GM18511 (cell line): ENCODE measurements around the gene IPPK.
"Not testable (repeated sequence)": the region's sequence is repeated elsewhere in the genome, so short reads cannot be mapped to it uniquely, and the experiment has no call there.

Experiments used
- ATAC-seq: cut with Tn5 transposase; IDR thresholded peaks from one replicate; pipeline ENCODE4 v1.9.1; 2021; ENCODE audit warnings: mild to moderate bottlenecking, moderate library complexity; ENCODE audit not compliant: unreplicated experiment

Gene IPPK

DNA sequence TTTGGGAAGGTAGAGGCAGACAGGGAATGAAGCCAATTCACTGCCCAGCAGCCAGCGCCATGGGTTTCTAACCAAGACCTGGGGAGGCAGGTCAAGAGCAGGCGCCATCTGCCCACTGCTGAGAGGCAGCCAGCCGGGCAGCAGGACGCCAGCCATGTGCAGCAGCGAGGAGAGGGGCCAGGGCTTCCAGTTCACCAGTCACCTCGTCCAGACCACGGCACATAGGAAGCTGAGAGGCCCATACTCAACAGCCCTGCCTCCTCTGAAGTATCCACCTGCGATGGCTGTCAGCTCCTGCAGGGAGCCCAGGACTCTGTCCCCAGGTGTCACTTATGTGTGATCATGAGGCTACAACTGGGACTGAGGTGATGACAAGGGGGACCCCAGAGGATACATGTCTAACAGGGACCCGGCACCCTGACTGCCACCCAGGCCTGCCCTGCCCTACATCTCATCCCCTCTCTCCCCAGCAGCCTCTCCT, 30.1 kb downstream of the IPPK start:
- ATAC-seq = no peak

DNA sequence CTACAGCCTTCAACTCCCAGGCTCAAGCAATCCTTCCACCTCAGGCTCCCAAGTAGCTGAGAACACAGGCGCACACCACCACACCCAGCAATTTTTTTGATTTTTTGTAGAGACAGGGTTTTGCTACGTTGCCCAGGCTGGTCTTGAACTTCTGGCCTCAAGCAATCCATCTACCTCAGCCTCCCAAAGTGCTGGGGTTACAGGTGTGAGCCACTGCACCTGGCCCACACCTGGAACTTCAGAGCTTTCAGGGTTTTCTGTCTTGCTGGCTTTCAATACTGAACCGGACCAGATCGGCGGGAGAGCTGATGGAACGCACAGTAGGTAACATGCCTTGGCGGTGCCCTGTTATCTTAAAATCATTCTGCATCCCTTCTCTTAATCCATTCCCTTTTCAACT, 30.8 kb downstream of the IPPK start:
- no peak for ATAC-seq

DNA sequence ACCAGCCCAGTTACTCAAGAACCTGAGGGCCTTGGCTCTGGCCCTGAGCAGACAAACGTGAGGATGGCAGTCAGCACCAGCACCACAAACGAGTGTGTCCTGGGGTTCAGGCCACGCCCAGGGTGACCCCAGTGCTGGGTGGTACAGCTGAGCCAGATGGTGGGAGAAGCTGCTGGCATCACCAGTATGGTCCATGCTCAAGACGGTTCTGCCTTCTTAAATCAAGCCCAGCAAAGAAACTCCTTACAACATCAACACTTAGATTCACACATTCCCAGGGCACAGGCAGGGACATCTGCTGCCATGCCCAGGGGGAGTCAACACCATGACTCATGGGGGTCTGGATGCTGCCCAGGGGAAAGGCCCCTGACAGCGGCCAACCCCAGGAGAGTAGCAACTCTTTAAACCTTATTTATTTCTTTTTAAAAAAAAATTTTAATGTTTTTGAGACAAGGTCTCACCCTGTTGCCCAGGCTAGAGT, 31.3 kb downstream of the IPPK start:
- ATAC-seq = no peak

DNA sequence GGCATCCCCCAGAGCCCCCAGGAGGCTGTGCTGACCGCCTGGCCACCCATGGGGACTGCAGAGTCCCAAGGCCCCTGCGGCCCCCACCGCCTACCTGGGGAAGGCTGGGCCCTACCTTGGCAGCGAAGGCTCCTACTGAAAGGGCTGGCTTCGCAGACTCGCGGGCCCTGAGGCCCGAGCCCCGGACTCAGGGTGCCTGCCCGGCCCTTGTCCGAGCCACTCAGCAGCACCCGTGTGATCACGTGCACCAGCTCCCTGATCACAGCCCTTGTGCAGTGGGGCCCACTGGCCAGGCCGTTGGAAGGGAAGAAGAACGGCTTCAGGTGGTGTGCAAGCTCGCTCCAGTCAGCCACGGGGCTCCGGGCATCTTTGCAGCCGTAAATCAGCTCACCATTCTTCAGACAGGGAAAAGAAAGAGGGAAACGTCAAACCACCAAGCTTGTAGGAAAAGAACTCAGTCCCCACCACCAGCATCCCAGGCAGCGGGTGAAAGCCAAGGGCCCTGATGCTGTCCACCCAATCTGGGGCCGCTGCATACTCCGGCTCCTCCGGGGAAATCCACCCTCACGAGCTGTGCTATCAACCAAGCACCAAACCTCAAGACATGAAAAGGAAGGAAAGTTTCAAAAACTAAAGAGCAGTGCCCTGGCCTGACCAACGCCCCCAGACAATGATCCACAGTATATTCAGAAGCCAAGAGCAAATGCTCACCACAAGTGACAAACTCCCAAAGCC, 31.9 kb downstream of the IPPK start:
- no peak for ATAC-seq

DNA sequence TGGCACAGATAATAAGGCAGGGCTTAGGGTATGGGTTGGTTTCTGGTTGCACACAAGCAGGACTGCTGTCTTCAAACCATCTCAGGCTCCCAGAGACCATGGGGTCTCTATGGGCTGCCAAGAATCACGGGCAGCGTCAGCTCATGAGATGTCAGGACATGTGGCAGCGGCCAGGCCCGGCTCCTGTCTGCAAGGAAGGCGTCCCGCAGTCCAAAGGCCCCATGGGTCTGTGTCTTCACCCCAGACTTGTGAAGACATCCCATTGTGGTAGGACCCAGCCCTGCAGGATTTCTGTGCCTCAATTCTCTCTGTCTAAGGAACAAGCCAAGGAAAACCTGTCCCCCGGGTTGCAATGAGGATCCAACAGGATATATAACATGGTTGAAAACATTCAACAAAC, 32.6 kb downstream of the IPPK start:
- ATAC-seq = no peak

DNA sequence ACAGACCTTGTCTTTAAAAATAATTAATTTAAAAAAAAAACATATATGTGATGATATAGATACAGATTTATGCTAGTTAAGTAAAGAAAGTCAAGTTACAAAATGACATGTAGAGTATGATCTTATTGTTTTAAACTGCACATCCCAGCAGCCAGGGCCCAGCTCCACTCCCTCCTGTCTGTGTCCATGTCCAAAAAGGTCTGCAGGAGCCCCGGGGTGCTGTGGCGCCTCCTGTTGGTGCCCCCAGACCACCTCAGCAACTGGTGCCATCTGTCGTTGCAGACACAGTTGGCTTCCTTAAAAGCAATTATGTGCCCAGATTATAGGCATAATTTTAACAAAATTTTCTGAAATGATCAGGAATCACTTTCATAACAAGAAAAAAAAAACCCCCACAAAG, 33.3 kb downstream of the IPPK start:
- no peak for ATAC-seq

DNA sequence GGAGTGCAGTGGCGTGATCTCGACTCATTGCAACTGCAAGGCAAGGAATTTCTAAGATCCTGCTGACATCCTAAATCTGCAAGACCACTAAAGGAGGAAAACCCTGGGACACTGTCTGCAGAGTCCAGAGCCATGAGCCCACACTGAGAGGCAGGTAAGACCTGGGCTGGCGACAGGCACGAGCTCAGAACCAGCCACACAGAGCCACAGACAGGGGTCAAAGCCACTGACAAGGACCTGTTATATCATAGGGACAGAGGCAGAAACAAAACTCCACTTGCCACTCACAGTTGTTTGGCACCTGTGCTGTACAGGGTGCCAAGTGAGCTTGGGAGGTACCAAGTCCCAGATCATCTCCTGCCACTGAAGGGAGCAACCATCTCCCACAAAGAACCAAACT, 34.2 kb downstream of the IPPK start:
- no peak for ATAC-seq

DNA sequence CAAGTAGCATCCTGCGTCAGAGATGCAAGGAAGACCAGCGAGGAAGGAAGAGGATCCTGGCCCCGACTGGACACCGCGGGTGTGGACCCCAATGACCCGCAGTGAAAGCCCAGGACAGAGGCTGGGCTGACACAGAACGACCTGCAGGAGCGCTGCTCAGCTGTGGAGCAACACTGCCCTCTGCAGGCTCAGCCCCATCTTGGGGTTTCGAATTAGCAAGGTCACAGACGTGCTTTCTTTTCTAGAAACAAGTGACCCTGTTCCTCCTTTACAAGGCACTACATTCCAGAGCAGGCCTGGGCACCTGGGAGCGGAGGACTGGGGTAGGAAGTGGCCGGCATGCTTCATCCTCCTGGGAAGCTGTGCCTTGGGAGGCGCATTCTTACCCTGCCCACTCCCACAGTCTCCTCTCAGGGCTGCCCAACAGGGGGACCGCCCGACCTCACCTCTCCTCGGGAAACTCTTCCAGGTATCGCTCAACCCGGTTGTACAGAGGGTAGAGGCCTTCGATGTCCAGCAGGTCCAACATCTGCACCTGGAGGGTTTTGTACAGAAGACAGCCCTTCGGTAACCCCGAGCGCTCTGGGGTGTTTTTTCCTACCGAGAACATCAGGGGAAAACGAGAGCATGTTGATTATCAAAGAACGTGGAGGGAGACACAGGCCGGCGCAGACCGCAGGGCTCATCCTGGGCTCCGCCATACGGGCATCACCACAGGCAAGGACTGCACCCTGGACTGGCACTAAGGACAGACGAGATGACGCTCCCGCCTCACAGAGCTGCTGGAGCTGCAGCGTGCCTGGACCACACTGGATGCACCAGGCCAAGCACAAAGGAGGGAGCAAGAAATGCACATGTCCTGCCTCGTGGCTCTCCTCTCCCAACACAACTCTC, 35.0 kb downstream of the IPPK start:
- no peak for ATAC-seq

DNA sequence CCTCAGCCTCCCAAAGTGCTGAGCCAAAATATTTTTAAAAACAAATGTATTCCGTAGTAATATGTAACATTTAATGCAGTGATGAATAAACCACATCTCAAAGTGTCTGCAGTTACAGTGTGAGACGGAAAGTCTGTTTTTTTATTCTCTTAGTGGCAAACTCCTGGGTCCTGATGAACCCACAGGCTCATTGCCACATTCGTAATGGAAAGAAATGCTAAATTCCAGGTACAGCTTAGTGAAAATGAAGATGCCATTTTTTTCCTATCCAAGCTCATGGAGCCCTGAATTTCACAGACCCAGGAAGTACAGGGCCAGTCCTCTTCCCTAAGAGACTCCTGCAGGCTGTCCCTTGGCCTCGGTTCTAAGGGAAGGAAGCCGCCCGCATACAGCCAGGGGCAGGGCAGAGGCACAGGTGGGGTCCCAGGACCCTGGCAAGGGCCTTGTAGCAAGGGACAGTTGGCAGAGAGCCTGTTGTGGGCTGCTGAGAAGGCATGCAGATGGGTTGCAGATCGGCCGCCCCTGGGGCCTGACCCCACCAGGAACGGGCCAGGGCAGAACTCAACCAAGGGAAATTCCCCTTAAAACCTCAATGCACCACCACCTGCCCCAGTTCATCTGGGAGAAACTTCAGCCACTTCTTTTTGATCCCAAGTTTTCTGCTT, 36.2 kb downstream of the IPPK start:
- no peak for ATAC-seq

DNA sequence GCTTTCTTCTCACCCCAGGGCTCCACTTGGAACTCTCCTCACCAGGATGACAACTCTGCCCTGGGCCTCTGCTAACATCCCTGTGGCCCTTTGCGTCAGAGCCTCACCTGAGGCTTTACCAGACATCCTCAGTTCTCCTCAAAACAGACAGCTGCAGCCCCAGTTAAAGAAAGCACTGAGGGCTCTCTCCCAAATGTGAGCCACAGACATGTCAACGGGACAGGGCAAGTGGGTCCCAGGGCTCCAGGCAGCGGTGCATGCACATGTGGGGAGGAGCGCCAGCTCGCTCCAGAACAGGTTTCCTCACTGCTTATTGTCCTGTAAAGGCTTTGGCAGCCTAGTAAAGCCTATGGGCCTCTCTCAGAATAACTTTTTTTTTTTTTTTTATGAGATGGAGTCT, 37.3 kb downstream of the IPPK start:
- no peak for ATAC-seq

DNA sequence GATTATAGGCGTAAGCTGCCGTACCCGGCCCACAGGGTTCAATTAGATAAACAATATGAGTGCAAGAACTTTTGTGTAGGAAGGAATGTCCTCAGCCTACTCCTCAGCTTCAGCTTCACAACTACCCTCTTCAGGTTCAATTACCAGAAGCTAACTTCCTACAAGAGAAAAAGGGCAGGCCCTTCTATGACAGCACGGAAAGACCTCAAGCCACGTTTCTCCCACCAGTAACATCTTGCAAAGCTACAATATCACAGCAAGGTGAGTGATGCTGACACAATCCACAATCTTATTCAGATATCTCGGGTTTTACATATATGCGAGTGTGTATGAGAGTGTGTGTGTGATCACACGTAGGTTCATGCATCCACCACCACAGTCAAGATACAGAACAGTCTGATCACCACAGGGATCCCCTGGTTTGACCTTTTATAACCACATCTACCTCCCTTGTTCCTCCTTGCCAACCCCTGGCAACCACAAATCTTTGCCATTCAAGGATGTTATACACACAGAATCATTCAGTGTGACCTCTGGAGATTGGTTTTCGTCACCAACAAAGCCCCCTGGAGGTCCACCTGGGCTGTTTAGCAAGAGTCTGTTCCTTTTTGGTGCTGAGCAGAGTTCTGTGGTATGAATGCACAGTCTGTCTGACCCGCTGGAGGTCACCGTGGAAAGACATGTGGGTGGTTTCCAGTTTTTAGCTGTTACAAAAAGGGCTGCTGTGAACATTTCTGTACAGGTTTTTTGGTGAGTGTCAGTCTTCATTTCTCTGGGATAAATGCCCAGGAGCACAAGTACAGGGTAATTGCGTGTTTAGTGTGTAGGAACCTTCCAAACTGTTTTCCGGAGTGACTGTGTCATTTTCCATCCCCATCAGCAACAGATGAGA, 38.2 kb downstream of the IPPK start:
- no peak for ATAC-seq

DNA sequence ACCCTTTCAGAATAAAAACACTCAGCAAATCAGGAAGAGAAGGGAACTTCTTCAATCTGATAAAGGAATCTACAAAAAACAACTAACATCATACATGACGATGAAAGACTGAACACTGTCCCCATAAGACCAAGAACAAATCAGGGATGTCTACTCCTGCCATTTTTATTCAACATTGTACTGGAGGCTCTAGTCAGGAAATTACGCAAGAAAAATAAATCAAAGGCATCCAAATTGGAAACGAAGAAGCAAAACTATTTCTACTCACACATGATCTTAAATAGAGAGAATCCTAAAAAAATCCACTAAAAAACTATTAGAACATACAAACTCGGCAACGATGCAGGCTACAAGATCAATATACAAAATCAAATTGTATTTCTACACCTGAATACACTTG, 42.3 kb downstream of the IPPK start:
- no peak for ATAC-seq

DNA sequence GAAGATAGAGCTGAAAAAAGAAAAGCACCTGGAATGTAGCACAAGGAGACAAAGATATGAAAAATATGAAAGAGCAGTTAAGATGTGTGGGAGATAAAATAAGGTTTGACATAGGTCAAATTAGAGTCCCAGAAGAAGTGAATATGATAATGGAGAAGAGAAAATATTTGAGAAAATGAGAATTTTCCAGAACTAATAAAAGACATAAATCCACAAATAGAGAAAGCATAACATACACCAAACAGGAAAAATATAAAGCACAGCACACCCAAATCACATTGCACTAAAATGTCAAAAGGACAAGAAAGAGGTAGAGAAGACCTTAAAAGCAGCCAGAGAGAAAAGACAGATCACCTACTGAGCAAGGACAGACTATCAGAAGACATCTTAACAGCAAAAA, 43.4 kb downstream of the IPPK start:
- ATAC-seq = no peak

DNA sequence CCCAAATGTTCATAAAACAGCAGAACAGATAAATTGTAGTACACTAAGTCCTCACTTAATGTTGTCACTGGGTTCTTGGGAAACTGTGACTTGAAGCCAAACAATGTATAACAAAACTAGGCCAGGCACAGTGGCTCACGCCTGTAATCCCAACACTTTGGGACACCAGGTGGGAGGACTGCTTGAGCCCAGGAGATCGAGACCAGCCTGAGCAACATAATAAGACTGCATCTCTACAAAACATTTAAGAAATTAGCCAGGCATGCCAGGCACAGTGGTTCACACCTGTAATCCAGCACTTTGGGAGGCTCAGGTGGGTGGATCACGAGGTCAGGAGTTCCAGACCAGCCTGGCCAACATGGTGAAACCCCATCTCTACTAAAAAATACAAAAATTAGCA, 46.0 kb downstream of the IPPK start:
- ATAC-seq = not testable (repeated sequence)

DNA sequence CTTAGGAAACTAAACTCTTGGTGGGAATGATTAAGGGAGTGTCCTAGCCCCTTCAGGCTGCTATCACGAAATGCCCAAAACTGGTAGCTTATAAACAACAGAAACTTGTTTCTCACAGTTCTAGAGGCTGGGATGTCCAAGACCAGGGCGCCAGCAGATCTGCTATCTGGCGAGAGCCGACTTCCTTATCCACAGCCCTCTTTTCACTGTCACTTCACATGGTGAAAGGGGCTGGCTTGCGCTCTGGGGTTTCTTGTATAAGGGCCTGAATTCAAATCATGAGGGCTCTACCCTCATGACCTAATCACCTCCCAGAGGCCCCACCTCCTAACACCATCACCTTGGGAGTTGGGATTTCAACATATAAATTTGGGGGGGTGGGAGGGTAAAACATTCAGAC, 49.1 kb downstream of the IPPK start:
- ATAC-seq = no peak

DNA sequence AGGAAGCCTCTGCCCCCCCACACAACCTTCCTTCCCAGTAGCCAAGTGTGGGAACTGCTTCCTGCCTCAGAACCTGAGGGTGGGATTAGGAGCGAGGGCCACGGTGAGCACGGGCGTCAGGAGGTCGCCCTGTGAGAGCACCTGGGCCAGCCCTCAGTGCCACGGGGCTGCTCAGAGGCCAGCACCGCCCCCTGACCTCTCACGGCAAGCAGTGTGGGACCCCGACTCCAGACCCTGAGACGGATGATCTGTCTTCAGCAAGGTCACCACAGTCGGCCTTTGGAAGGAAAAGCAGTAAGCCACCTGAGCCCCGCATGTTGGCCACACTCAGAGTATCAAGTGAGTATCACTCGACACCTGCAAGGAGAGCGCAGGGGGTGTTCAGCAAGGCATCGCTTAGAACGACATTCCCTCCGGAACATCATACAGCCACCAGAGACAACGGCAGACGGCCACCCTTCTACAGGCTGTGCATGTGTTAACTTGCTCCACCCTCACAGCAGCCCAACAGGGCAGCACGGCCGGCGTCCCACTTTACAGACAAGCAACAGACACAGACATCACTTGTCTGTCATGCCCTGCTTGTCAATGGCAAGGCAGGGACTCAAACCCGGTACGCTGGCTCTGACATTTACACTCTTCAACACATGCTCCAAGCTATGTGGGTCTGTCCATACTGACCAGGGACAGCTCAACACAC, 50.2 kb downstream of the IPPK start:
- ATAC-seq = no peak

DNA sequence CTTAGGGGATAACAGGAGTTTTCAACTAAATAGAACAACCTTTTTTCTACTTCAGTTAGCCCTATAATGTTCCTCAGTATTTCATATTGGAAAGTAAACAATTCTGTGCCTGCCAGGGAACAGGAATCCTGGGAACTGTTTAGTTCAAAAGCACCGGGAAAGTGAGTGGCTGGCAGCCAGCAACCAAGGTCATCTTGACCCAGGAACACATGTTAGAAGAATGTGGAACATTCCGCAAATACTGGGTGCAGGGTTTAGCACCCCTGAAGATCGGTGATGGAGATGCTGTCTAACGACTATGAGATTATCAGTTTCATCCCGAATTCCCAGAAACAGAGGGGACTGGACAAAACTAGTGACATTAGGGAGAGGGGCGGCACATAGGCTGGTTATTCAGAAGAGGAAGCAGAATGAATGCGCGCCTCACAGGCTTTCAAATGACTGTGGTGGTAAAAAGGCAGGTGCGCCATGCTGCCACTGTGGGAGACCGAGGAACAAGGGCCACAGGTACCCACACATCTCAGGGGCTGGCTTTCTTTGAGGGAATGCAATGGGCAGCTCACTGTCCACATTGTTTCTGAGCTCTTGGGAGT, 51.2 kb downstream of the IPPK start:
- no peak for ATAC-seq

DNA sequence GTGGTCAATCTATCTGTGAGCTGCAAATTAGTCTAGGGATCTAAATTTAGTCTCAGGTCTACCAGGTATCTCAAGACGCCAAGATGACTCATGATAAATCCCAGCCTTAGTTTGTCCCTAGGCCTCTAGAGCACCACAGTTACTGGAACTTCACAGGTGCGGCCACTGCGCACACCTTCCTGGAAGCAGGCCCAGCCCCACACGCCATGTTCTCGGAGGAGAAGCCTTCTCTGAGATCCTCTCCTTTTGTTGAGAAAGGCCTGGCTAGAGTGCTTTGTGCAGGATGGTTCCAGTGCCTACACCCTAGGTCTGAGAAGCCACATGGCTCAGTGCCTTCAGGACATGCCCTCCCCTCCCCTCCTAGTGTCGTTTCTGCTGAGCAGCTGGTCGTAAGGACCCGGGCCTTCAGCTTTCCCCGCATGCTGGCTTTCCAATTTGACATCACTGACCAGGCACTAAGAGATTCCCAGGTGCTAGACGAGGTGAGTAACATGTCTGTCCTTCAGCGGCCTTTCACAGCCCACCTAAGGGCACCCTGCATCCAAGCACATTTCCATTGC, 51.9 kb downstream of the IPPK start:
- ATAC-seq = no peak

DNA sequence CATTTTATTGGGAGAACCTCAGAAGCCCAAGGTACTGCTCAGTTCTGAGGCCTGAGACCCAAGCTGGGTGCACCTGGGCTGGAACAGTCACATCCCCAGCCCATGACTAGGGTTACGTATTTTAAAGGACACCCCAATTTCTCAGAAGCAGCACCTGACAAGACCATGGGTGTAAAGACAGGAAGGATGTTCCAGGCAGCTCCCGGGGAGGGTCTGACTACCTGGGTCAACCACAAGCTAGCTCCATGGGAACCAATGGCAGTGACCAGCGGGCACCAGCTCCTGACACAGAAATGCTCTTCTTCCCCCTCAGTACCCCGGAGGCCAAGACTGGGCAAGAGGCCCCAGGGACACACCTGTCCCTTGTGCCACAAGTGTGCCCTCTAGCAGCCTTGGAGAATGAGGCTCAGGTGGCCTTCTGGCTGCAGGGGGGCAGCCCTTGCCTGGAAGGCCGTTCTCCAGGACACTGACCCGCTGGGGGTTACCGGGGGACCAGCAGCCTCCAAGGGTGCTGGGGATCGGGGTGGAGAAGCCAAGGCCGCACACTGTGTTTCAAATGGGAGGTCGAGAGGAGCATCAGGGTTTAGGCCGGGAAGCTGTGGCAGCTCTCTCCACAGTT, 52.6 kb downstream of the IPPK start:
- ATAC-seq = no peak
